ENCODE results near the gene ZC3HAV1L.
A peak's percentile ranks its signal among the peaks of the same experiment; 100 is the strongest.
"Not testable (repeated sequence)": the region's sequence is repeated elsewhere in the genome, so short reads cannot be mapped to it uniquely, and the experiment has no call there.

ZC3HAV1L gene

DNA sequence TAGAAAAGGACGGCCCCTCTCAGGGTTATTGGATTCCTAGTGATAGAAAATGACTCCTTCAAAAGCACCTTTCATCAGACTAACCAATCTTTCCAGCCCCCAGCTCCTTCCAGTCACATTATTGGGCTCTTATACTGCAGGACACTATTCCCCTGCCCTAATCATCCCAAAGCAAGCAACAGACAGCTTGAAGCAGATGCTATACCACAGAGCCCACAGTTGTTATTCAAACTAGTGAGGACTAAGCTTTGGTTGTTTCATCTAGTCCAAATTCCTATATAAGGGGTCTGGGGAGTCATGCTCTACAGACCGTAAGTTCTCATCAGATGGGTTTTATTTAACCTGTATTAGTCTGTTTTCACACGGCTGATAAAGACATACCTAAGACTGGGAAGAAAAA lies 24.5 kb downstream of the ZC3HAV1L start:
- DNase-seq: no peak

DNA sequence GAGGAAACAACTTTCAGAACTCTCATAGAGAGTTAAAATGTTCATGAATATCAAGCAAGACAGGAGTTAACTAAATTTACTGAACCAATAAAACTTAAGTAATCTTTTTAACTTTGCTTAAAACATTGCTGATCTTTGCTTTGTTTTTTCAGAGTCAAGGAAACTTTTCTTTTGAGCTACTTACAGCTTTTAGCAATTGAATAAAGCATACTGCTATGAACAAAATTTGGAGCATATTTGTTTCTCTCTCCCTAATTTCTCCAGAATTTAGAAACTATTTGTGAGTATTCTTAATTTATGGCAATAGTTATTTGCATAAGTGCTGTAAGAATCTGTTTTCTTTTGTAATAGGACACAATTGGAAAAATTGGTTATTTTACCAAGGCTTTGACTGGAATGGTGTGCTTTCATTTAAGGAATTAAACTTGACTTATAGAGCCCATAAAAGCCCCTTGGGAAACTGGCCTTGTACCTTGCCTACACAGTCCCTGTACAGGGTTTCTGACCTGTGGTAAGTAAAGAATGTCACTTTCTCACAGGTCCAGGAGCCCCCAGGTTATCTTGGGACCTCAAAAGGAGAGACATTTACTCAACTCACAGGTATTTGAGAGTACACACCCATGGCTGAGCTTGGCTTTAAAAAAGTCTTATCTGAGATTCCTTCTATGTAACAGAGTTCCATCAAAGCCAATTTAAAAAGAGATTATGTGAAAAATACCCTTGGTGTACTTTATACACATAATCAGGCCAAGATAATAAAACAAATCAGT lies 31.3 kb downstream of the ZC3HAV1L start:
- DNase-seq: no peak

DNA sequence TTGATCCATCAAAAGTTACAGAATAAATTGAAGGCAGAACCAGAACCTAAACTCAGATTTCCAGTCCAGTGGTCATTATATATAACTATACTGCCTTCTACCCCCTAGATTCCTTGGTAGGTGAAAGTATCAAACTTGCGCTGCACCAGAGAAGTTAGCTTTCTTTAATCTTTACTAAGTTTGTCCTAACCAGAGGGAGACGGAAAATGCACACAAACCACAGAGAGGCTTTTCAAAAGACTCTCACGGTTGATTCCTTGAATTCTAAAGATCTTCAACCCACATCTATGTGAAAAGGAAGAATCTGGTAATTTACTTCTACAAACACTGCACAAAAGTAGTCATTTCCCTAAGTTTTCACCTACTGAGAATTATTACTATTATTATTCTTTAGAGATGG lies 36.4 kb downstream of the ZC3HAV1L start:
- no peak for DNase-seq

DNA sequence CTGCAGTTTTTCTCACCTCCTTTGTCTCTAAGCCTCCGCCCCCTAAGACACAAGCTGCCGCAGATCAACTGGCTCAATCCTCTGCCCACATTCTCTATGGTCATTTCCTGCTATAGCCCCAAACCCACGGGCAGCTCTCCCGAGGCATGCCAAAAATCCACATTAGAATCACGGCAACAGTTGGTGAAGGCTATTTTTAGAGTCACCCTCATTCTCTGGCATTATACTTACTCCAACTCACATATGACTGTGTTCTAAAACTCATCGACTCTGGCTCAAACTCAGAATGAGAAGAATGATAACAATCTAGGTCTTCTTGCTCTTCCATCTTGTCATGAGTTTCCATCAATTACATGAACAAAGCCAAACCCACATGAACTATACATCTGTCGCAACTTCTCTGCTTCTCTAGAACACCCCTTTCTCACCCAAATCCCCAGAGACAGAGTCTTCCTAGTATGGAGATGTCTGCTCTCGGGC lies 43.8 kb downstream of the ZC3HAV1L start:
- DNase-seq: no peak

DNA sequence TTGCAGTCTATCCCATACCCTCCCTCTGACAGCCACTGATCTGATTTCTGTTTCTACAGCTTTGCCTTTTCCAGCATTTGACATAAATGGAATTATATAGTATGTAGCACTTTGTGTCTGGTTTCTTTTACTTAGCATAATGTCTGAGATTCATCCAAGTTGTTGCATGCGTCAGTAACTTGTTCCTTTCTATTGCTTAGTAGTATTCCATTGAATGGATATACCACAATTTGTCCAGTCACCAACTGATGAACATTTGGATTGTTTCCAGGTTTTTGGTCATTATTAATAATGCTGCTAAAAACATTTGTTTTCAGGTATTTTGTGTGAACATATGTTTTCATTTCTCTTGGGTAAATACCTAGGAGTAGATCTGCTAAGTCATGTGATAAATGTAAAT lies 48.2 kb downstream of the ZC3HAV1L start:
- DNase-seq: no peak

DNA sequence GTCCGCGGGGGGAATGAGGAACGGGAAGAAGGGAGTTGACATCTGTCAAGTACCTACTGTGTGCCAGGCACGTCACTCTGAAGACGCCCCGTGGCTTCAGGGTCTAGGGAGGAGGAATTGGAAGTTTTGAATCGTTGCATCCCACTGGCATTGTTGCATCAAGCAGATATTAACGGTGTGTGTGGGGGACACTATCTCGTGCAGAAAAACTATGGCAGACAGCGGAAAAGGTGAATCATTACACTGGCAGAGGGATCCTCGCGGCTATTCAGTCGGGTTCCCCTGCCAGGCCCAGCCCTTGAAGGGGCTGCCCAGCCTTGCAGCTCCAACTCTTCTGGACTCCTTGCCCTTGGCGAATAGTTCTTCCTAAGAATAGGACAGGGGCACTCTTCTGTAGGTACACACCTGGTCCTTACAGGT lies 53.6 kb downstream of the ZC3HAV1L start:
- DNase-seq: no peak

DNA sequence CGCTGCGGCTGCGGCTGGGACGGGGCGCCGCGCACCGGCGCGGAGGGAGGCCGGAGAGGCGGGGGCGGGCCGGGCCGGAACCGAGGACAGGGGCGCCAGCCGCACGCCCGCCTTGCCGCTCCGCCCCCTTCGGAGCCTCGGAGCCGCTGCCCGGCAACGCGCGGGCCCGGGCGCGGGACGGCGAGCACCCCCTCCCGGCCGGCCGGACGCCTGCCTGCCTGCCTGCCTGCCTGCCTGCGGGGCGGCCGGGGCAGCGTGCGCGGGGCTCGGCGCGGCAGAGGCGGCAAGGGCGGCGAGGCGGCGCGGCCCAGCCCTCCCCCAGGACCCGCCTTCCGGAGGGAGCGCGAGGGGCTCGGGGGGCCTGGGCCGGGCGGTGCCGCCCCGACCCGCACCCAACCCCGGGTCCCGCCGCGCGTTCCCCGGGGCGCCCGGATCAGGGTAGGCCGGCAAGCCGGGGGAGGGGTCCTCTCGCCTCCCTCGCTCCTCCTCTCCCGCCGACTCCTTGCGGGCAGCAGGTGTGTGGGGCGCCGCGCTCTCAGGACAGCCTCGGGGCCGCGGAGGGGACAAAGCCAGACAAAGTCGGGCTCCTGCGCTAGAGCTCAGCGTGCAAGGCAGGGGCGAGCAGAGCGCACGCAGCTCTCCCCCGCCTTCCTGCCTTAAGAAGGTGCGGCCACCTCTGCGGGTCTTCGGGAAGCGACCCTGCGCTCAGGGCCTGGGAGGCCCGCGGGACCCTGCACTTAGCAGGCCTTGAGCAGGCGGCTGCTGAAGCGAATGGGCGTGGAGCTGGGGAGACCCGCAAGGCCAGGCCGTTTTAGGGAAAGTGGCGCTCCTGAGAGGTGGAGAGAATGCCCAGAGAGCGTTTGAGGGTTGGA lies 54.3 kb downstream of the ZC3HAV1L start, which contains the start of gene KIAA1549:
Gene KIAA1549 (minus strand): TSS at position 58 of the 872 bp plus-strand sequence. CDS start 120 bp downstream, outside the sequence.
- peak; percentile 42 to 58 for DNase-seq

DNA sequence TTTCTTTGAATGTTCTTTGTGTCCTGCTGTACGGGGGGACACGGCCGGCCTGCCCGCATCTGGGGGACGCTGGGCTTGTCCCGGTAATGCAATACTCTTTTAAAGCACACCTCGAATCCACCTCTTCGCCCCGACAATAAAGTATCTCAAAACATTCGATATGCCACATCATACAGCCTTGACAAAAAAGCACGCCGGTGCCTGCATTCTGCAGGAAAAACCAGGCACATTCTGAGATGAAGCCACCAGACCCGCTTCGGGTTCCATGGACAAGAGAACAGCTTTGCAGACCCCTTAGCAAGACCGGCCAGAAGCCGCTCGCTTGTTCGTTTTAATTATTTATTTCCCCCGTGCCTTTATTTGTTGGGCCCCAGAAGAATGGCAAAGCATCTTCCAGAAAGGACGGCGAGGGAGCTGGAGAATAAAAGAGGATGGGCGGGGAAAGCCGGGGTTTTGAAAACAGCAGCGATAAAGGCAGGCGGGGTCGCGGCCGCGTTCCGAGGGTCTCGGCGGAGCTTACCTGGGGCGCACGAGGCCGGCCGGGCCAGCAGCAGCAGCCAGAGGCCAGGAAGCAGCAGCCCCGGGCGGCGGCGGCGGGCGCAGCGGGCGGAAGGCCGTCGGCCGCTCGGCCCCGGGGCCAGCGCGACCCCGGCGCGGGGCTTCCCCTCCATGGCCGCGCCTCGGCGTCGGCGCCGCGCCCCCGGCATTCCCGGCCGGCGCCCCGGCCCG lies 55.1 kb downstream of the ZC3HAV1L start:
- DNase-seq: no peak

DNA sequence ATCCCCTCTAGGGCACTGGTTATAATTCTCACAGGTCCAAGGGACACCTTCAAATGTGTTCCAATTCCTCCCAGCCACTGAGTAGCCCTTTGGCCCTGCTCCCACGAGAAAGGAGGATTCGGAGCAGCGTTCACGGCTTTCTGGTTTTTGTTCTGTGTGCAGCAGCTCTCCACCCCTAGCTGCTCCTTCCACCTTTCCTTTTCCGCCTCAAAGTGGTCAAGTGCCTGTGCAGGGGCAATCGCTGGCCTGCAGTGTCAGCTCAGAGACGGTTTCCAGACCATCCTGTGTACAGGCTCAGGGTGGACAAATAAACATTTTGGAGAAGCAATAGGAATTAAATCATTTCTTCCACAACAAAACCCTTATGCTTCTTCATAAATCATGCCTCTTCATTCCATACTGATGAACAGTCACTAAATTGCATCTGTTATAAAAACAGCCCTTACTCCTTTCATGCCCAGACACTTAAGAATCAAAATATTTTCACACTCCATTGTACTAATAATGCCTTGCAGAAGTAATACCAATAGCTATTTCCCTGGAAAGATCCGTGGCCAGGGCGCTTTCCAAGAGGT lies 55.8 kb downstream of the ZC3HAV1L start:
- no peak for DNase-seq

DNA sequence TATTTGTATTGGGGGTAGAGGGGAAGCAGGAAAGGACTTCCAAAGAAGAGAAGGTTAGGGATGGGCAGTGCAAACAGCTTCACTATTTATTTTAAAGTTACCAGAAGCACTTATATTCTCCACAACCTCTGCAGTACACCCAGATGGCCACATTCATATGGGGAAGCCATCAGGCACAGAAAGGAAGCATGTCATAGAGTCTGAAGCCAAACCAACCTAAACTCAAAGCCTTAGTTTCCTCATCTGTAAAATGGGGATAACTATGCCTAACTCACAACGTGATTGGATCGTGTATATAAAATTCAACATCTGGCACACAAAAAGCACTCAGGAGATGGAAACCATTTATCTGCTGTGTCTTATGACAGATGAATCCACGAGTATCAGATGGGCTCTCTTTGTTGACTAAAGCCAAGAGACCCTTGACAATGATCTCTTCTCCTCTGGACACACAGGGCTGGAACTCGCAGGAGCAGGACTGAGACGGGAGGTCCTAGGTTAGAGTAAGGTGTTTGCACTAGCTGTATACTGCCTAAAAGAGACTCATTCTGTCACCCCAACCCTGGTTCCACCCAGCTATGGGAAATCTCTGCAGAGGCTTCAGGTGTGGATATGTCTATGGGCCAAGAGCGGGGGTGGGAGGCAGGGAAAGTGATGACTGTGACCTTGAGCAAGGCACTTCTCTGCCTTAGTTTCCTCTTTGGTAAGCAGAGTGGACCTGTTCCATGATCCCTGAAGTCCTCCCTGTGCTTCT lies 56.4 kb downstream of the ZC3HAV1L start:
- no peak for DNase-seq

DNA sequence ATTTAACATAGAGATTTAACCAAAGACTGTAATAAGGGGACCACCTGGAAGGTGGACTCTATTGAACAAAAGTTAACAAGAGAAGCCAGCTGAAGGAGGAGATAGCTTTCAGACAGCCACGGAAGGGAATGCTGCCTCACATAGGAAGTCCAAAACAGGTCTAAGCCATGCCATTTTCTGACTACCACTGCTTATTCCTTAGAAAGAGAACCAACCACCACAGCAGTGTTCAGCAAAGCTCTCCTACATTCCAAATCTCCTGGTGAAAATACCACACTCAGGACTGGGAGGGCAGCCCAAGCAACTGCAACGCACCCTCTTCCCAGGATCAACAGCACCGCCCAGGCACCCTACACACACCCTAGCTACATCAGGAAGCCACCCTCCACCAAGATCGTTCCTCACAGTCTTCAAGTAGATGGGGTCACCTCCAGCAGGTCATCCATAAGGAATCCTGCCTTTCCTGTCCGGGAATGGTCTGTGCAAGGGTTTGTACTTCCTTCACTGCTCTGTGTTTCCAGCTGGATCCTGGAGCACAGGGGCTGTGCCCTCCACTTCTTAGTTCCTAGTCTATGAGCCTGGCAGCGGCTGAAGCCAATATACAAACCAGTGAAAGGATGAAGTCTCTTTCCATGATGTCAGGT lies 57.2 kb downstream of the ZC3HAV1L start:
- DNase-seq: no peak

DNA sequence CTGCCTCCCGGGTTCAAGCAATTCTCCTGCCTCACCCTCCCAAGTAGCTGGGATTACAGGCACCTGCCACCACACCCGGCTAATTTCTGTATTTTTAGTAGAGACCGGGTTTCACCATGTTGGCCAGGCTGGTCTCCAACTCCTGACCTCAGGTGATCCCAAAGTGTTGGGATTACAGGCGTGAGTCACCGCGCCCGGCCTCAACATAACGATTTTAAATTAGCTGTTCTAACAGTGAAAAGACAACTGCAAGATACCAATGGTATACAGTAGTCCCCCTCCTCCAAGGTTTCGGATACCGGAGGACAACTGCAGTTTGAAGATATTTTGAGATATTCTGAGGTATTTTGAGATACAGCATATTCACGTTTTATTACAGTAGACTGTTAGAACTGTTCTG lies 59.7 kb downstream of the ZC3HAV1L start:
- DNase-seq: not testable (repeated sequence)

All from stimulated activated CD4-positive, alpha-beta T cell treated with anti-CD3 and anti-CD28 coated beads, Interleukin-4, amount 100 ng/mL, for 4 hours (primary cell).